Measurements from ENCODE around the gene SLC2A6. TPM values are rescaled to one million over a fixed set of nuclear protein-coding genes. Genes with fewer than 3 reads are reported as not detected.

SLC2A6 gene
- total RNA-seq, 1 experiment from 2014 or later: 18.7 TPM

- TF ChIP-seq, protein P1, sequence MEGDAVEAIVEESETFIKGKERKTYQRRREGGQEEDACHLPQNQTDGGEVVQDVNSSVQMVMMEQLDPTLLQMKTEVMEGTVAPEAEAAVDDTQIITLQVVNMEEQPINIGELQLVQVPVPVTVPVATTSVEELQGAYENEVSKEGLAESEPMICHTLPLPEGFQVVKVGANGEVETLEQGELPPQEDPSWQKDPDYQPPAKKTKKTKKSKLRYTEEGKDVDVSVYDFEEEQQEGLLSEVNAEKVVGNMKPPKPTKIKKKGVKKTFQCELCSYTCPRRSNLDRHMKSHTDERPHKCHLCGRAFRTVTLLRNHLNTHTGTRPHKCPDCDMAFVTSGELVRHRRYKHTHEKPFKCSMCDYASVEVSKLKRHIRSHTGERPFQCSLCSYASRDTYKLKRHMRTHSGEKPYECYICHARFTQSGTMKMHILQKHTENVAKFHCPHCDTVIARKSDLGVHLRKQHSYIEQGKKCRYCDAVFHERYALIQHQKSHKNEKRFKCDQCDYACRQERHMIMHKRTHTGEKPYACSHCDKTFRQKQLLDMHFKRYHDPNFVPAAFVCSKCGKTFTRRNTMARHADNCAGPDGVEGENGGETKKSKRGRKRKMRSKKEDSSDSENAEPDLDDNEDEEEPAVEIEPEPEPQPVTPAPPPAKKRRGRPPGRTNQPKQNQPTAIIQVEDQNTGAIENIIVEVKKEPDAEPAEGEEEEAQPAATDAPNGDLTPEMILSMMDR (conservative IDR thresholded peaks at IDR 0.05): no peak
- no peak overlapping the region for H4K91ac ChIP-seq (ENCODE audit: insufficient read length, low read depth, low read length)
- H3T11ph ChIP-seq (ENCODE audit: low read length): no peak overlapping the region
- H2BK5ac ChIP-seq (ENCODE audit: insufficient read length, low read length): no peak overlapping the region
- no peak overlapping the region for H2BK120ac ChIP-seq (ENCODE audit: low read depth, low read length, poor library complexity, severe bottlenecking)
- H3K23me2 ChIP-seq (ENCODE audit: insufficient read length, low read depth, low read length, poor library complexity, severe bottlenecking): peaks cover 7% of the 10 kb centered on the region
- no peaks in the 10 kb centered on the region for H3K79me1 ChIP-seq (ENCODE audit: insufficient read depth, low read depth, low read length, poor library complexity, severe bottlenecking)
- no peak for DNase-seq
- no peak overlapping the region for H2BK12ac ChIP-seq (ENCODE audit: insufficient read length, low read depth, low read length)
- WGBS (ENCODE audit: extremely low coverage, insufficient read length, low lambda C conversion rate): no CpG with 5 or more reads among the region's 10 CpGs
- no peak overlapping the region for H3K14ac ChIP-seq (ENCODE audit: insufficient read depth, low read length)
- no peak overlapping the region for H4K8ac ChIP-seq (replicated peaks; ENCODE audit: insufficient read length, low read depth, low read length)
- H3K27ac ChIP-seq (ENCODE audit: insufficient read length, low read depth, low read length): no peak overlapping the region
- peaks cover 0 to 12% (median 7%) of the 10 kb centered on the region in 3 experiments; a peak in 6 of 7 replicates for H3K36me3 Mint-ChIP-seq (ENCODE audit: insufficient read depth in 1 of 3, low read depth in 3 of 3)
- no peak overlapping the region for H2BK15ac ChIP-seq (ENCODE audit: low read depth, low read length)
- no peak overlapping the region for H4K5ac ChIP-seq (ENCODE audit: insufficient read length, low read depth, low read length)
- no peak overlapping the region for H3K4ac ChIP-seq (ENCODE audit: low read depth, low read length)
- H3K27ac Mint-ChIP-seq: no peak overlapping the region
- H2AK5ac ChIP-seq (ENCODE audit: insufficient read length, low read length): no peak overlapping the region
- H3K9me3 ChIP-seq (ENCODE audit: control insufficient read depth, low read depth, low read length): no peaks in the 10 kb centered on the region
- H3K9ac ChIP-seq (ENCODE audit: extremely low read depth, insufficient read length, low read length): no peak overlapping the region
- H2AFZ ChIP-seq (ENCODE audit: low read length): no peak overlapping the region
- peaks cover 2% of the 10 kb centered on the region; the same call in 1 of the 2 replicates for H3K27me3 ChIP-seq (ENCODE audit: insufficient read depth, low read length)
- H2BK20ac ChIP-seq (ENCODE audit: low read depth, low read length, poor library complexity, severe bottlenecking): no peak overlapping the region
- peak overlapping the region; percentile 67 to 86 for H3K4me3 Mint-ChIP-seq
- H3K4me1 ChIP-seq (ENCODE audit: insufficient read depth, low read length): no peaks in the 10 kb centered on the region
- H3K23ac ChIP-seq (ENCODE audit: insufficient read length, low read depth, low read length): no peak overlapping the region
- peaks cover 24% of the 10 kb centered on the region for H3K27me3 Mint-ChIP-seq (ENCODE audit: low read depth)
- no peaks in the 10 kb centered on the region for H4K20me1 ChIP-seq (ENCODE audit: control insufficient read depth, insufficient read depth, insufficient read length)
- no peak overlapping the region for H3K56ac ChIP-seq (ENCODE audit: insufficient read length, low read depth, low read length)
- no peaks in the 10 kb centered on the region for H3K79me2 ChIP-seq (ENCODE audit: insufficient read depth, low read length)
- peaks cover 7% of the 10 kb centered on the region in 2 experiments; a peak in 3 of 4 replicates for H3K4me1 Mint-ChIP-seq
- peaks cover 4 to 7% of the 10 kb centered on the region in 2 experiments; a peak in 4 of 5 replicates for H3K9me3 Mint-ChIP-seq
- peak overlapping the region; percentile 26 for H3K4me2 ChIP-seq (ENCODE audit: insufficient read depth, insufficient read length, low read length)
- no peak overlapping the region for H3K18ac ChIP-seq (ENCODE audit: insufficient read length, low read depth, low read length)
Measured at GRCh38 chr9:133427658-133428348, 51.1 kb downstream of the SLC2A6 start.
